Measurements from ENCODE around the gene EPB42. TPM values are rescaled to one million over a fixed set of nuclear protein-coding genes. Genes with fewer than 3 reads are reported as not detected.

Gene EPB42
- total and polyA plus RNA-seq, 2 donors (not counting 1 experiment from before 2014, with no cell fraction given), result not detected

- TF ChIP-seq CTCF (IDR thresholded peaks at IDR 0.05) (no peak), EZH2 (IDR thresholded peaks at IDR 0.05; ENCODE audit: borderline replicate concordance, insufficient read depth, low read depth, low read length, poor library complexity, severe bottlenecking) (no peak)
- H3K9me3 ChIP-seq (ENCODE audit: control extremely low read depth in 1 of 3, control insufficient read depth in 2 of 3, insufficient read depth in 1 of 3, low read length in 2 of 3), result no peaks in the 10 kb centered on the region
- H4K20me1 ChIP-seq (ENCODE audit: control insufficient read depth, insufficient read depth, low read length, poor library complexity, severe bottlenecking), result no peaks in the 10 kb centered on the region
- peaks cover 0 to 11% (median 0%) of the 10 kb centered on the region in 4 experiments for H3K27me3 ChIP-seq (replicated peaks in 1 of 4; ENCODE audit: control extremely low read depth in 1 of 4, control insufficient read depth in 3 of 4, insufficient read depth in 4 of 4, low read length in 3 of 4)
- H3K4me1 ChIP-seq (ENCODE audit: control insufficient read depth in 2 of 2, insufficient read depth in 2 of 2, low read length in 2 of 2), result no peaks in the 10 kb centered on the region
- H3K79me2 ChIP-seq (ENCODE audit: control insufficient read depth, insufficient read depth, low read length), result no peaks in the 10 kb centered on the region
- no peak overlapping the region for H3K4me3 ChIP-seq (ENCODE audit: control extremely low read depth in 1 of 5, extremely low read depth in 1 of 5, insufficient read depth in 1 of 5, low read depth in 2 of 5, low read length in 4 of 5)
- Mint-ChIP-seq H3K27me3 (peaks cover 20% of the 10 kb centered on the region), H3K9me3 (ENCODE audit: insufficient read depth) (no peaks in the 10 kb centered on the region), H3K4me1 (no peaks in the 10 kb centered on the region), H3K27ac (no peak overlapping the region), H3K4me3 (no peak overlapping the region)
- no peaks in the 10 kb centered on the region for H3K36me3 ChIP-seq (replicated peaks in 1 of 2; ENCODE audit: control extremely low read depth in 1 of 2, control insufficient read depth in 1 of 2, extremely low read depth in 1 of 2, insufficient read depth in 2 of 2, low read length in 1 of 2)
- H3K9ac ChIP-seq (ENCODE audit: low read length), result no peak overlapping the region
- ChIA-PET CTCF (interaction anchor here (3.8 kb wide), 1 partner anchor 15 kb away, joined by 24 read pairs; no protein-coding TSS in a partner anchor), POLR2A (interaction anchor here (0.6 kb wide), 1 partner anchor 94 kb away, joined by 3 read pairs; no protein-coding TSS in a partner anchor)
- no peak for DNase-seq
- no peak overlapping the region for H3K4me2 ChIP-seq (replicated peaks; ENCODE audit: low read depth, low read length, poor library complexity, severe bottlenecking)
- H3K27ac ChIP-seq (ENCODE audit: low read length in 2 of 2), result no peak overlapping the region
- intact Hi-C loops (cut with micrococcal nuclease), result no loop called here
- no peak for ATAC-seq (ENCODE audit: low read depth)
- no peak overlapping the region for H2AFZ ChIP-seq (ENCODE audit: insufficient read depth, low read depth, low read length, poor library complexity, severe bottlenecking)
- WGBS (ENCODE audit: insufficient coverage), result 86% methylated on average over 9 of the region's 9 CpGs
Measured at GRCh38 chr15:43210807-43211206, 10.0 kb downstream of the EPB42 start.

- TF ChIP-seq CTCF (IDR thresholded peaks at IDR 0.05) (no peak), EZH2 (IDR thresholded peaks at IDR 0.05; ENCODE audit: borderline replicate concordance, insufficient read depth, low read depth, low read length, poor library complexity, severe bottlenecking) (no peak)
- no peaks in the 10 kb centered on the region for H3K4me1 Mint-ChIP-seq
- no peak overlapping the region for H3K27ac ChIP-seq (ENCODE audit: low read length in 2 of 2)
- WGBS (ENCODE audit: insufficient coverage), result 84% methylated on average over 13 of the region's 15 CpGs
- H3K27me3 Mint-ChIP-seq, result peaks cover 20% of the 10 kb centered on the region
- no peak overlapping the region for H3K27ac Mint-ChIP-seq
- H3K4me2 ChIP-seq (replicated peaks; ENCODE audit: low read depth, low read length, poor library complexity, severe bottlenecking), result no peak overlapping the region
- no peaks in the 10 kb centered on the region for H3K4me1 ChIP-seq (ENCODE audit: control insufficient read depth in 2 of 2, insufficient read depth in 2 of 2, low read length in 2 of 2)
- H3K9me3 Mint-ChIP-seq (ENCODE audit: insufficient read depth), result no peaks in the 10 kb centered on the region
- POLR2A ChIA-PET, result no interaction called here
- H3K4me3 ChIP-seq (ENCODE audit: control extremely low read depth in 1 of 5, extremely low read depth in 1 of 5, insufficient read depth in 1 of 5, low read depth in 2 of 5, low read length in 4 of 5), result no peak overlapping the region
- no peak overlapping the region for H3K9ac ChIP-seq (ENCODE audit: low read length)
- no peak overlapping the region for H3K4me3 Mint-ChIP-seq
- no peaks in the 10 kb centered on the region for H4K20me1 ChIP-seq (ENCODE audit: control insufficient read depth, insufficient read depth, low read length, poor library complexity, severe bottlenecking)
- CTCF ChIA-PET, result interaction anchor here (0.6 kb wide), 1 partner anchor 199 kb away, joined by 4 read pairs; no protein-coding TSS in a partner anchor
- ATAC-seq (ENCODE audit: low read depth), result no peak
- no peaks in the 10 kb centered on the region for H3K79me2 ChIP-seq (ENCODE audit: control insufficient read depth, insufficient read depth, low read length)
- DNase-seq, result no peak
- no peak overlapping the region for H2AFZ ChIP-seq (ENCODE audit: insufficient read depth, low read depth, low read length, poor library complexity, severe bottlenecking)
- H3K9me3 ChIP-seq (ENCODE audit: control extremely low read depth in 1 of 3, control insufficient read depth in 2 of 3, insufficient read depth in 1 of 3, low read length in 2 of 3), result no peaks in the 10 kb centered on the region
- no peaks in the 10 kb centered on the region for H3K36me3 ChIP-seq (replicated peaks in 1 of 2; ENCODE audit: control extremely low read depth in 1 of 2, control insufficient read depth in 1 of 2, extremely low read depth in 1 of 2, insufficient read depth in 2 of 2, low read length in 1 of 2)
- H3K27me3 ChIP-seq (replicated peaks in 1 of 4; ENCODE audit: control extremely low read depth in 1 of 4, control insufficient read depth in 3 of 4, insufficient read depth in 4 of 4, low read length in 3 of 4), result peaks cover 0 to 11% (median 0%) of the 10 kb centered on the region in 4 experiments
- intact Hi-C loops (cut with micrococcal nuclease), result no loop called here
Measured at GRCh38 chr15:43210172-43210745, 10.6 kb downstream of the EPB42 start.
